Stimulated activated CD8-positive, alpha-beta memory T cell treated with anti-CD3 and anti-CD28 coated beads, Interleukin-12 subunit alpha, Interleukin-12 subunit beta, amount 100 ng/mL, for 24 hours (primary cell): ENCODE data around the gene NRP2.

Experiments
- DNase-seq: peaks from one replicate; pipeline ENCODE4 v3.0.0-alpha.2; 2020; ENCODE audit errors: extremely low read depth

Gene NRP2

DNA sequence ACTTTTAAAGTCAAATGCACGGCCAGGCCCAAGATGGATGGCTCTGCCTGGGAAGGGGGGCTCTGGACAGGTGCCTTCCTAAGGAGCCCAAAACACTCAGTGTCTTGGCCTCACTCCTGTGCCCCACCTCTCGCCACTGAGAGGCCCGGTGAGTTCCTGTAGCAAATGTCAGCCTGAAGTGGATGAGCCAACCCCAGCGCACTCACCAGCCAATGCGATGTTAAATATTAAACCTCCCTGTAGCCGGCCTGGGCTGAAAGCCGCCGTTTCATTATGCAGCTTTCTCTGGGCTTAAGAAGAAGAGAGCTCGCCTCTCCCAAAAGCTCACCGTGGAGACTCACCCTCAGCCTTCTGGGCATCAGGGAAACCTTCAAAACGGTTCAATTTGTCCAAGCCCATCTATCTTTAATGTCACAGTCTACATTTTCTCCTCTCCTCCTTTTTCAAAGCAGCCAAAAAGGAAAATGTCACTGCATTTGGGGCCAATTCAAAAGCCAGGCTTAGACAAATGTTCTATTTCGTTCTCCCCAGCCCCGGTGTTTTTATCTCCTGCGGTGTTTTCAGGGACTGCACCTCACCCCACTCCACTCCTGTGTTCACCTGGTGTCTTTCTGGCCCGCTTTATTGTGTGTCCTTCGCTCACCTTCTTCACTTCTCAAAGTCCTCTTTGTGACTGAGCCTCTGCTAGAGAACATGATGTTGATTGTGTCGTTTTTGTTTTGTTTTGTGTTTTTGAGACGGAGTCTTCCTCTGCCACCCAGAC lies 124.0 kb downstream of the NRP2 start:
- DNase-seq: no peak

DNA sequence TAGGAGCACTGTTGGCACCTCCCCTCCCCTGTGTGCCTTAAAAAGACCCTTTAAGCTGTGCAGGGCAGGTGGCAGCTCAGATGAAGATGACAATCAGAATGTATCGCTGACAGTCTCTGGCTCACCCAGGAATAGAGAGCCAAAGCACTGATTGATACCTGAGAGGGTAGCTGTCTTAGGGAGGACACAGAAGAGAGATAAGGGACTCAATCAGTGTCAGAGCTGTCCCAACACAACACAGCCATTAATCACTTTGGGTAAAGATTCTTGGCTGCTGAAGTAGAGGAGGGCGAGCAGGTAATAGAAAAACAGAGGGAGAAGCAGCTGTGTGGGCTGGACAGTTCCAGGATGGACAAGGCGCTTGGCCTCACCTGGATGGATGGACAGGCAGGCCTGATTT lies 124.9 kb downstream of the NRP2 start:
- no peak for DNase-seq

- DNase-seq: no peak
Measured at GRCh38 chr2:205807758-205808157, 125.5 kb downstream of the NRP2 start.

GRCh38 chr2:205808486-205809121 lies 126.3 kb downstream of the NRP2 start:
- DNase-seq: no peak

DNA sequence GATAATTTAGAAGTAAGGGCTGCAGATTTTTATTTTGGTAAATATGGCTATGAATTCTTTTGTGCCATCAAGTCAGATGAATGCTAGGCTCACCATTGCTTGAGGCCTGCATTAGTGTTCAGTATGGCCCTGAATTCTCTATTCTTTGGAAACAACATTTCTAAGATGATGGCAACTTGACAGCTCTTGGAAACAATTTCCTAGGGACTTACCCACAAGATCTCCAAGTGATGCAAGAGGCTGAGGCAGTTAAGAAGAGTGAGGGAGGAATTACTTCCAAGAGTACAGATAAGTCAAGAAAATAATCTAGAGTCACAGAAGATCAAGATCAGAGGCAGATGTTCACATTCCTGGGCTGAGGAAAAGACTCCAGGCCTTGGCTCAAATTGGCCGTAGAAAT lies 129.1 kb downstream of the NRP2 start:
- DNase-seq: no peak

DNA sequence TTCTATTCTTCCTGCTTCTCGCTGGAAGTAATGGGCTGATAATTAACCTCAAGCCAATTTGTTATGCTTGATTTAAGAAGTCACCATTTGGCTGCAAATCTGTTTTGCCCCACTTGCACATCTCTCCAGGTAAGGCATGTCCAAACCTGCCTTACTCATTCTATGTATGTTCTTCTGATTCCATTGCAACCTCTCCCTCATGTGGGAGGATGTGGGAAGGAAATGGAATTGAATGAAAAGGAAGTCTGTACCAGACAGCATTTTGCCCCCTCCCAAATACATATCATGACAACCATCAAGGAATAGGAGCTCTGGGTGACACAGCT lies 131.7 kb downstream of the NRP2 start:
- DNase-seq: no peak

DNA sequence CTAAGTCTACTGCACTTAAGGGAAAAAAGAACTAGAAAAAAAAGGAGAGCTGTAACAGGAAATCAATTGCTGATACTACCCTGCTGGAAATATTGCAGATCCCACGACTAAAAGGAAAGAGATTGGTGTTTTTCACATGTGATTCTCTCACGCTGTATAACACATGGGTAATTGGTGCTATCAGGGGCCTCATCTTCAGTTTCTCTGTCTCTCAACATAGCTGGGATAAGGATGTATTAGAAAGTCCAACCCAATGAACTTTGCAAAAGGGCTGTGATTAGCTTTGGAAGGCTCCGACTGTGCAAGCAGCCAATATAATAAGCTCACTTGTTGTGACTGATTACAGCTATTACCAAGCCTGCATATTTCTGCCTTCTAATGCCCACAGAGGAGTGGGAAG lies 133.4 kb downstream of the NRP2 start:
- DNase-seq: no peak

DNA sequence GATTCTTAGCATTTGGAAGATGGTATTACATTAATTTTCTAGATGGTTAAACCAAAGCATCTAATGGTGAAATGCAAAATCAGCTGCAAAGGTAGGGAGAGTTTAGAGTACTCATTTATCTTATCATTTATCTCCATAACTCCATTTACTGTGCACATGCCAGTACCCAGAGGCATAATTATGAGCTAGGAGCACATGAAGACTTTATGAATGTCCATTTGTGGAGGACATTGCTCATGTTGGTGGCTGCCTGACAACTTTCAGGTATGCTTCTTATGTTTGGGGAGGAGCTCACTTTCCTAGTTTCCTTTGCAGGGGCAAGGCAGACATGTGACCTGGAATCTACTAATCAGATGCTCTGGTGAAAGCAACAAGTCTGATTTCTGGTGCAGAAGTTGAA lies 134.0 kb downstream of the NRP2 start:
- no peak for DNase-seq

DNA sequence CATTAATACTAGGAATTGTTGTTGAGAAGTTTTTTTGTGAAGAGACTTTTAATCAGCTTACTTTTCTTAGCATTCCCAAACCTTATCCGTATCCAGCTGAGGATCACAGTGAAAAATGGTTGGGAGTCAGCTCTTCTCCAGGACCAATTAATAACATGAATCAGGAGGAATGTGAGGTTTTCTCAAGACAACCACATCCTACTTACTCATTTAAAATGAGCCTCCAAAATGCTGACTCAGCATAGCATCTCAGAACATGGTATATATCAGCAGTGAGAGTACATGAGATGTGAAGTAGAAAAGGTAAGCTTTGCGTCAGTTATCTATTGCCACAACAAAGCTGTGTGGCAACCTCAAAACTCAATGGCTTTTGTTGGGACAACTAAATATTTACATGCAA lies 140.3 kb downstream of the NRP2 start:
- DNase-seq: no peak

GRCh38 chr2:205827809-205828365 lies 145.6 kb downstream of the NRP2 start:
- DNase-seq: no peak

DNA sequence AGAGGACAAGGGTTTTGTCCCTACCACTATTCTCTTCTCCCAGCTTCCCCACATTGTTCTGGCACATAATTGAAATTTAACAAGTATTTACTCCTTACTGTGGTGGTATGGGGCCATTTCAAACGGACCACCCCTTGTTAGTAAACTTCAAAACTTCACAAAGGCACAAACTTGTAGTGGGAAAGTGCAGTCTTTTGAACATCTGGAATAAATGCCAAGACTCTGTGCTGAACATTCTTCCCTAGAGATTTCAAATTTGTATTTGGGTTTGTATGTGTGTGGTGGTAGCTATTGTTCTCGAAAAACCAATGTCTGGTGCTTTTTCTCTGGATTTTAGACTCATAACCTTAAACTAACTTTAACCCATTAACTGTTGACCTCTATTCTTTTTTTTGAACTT lies 151.6 kb downstream of the NRP2 start:
- DNase-seq: no peak

DNA sequence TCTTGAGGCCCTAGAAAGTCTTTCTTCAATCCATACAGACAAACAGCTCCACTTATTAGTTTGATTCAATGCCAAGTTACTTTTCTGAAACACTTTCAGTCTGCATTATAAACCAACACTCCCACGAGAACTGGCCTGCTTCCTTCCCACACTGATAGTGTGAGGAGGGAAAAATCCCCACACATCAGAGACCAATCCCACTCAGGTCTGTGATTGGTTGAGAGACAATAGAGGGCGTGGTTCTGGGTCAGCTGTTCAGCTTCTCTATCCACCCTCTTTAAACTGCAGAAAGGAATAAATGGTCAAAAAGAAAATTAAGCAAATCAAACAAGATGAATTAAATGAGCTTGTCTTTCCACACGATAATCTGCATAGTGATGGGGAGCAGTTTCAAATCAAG lies 152.5 kb downstream of the NRP2 start:
- DNase-seq: no peak

- no peak for DNase-seq
Measured at GRCh38 chr2:205835251-205835791, 153.0 kb downstream of the NRP2 start.

DNA sequence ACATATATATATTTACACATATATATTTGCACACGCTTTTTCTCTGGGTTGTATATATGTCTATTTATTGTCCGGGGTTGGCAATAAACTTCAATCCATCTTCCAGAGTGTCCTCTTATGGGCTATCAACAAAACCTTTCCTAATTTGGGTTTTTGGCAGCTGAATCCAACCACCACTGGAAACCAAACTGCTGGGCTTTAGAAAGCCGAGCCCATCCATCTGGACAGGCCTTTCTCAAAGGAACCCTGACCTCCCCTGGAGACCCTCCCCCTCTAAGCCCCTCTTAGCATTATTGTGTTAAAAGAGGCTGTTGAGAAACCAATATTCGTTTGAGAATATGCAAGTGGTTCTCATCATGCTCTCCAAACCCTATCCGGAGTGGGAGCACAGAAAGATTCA lies 153.6 kb downstream of the NRP2 start:
- DNase-seq: no peak

- no peak for DNase-seq
Measured at GRCh38 chr2:205836477-205837221, 154.3 kb downstream of the NRP2 start.

- no peak for DNase-seq
Measured at GRCh38 chr2:205837663-205838062, 155.4 kb downstream of the NRP2 start.

GRCh38 chr2:205845446-205845845 lies 163.1 kb downstream of the NRP2 start:
- no peak for DNase-seq
